ENCODE measurements around the gene REEP1. TPM values are rescaled to one million over a fixed set of nuclear protein-coding genes. Genes with fewer than 3 reads are reported as not detected.

Gene REEP1
- total and polyA plus RNA-seq, 8 donors, result 1.4 to 7.0 (median 4.0) TPM

GRCh38 chr2:86323273-86324021 lies 14.0 kb downstream of the REEP1 start:
- H3K4me1 ChIP-seq, result no peaks in the 10 kb centered on the region
- intact Hi-C loops (cut with DNase I), result no loop called here
- no peak for FAIRE-seq
- no peaks in the 10 kb centered on the region for H3K36me3 ChIP-seq
- H3K27me3 ChIP-seq, result no peaks in the 10 kb centered on the region
- WGBS, 2 donors, result 90 to 92% methylated on average over 9 of the region's 9 CpGs
- no peak overlapping the region for H3K27ac ChIP-seq
- no peak for ATAC-seq
- no peak for DNase-seq
- no peak overlapping the region for H3K4me3 ChIP-seq
- no peaks in the 10 kb centered on the region for H3K9me3 ChIP-seq
- TF ChIP-seq CTCF (IDR thresholded peaks at IDR 0.05), result no peak

GRCh38 chr2:86319700-86320580 lies 17.5 kb downstream of the REEP1 start:
- ATAC-seq, result no peak
- DNase-seq, result no peak
- H3K27me3 ChIP-seq, result no peaks in the 10 kb centered on the region
- H3K27ac ChIP-seq, result no peak overlapping the region
- intact Hi-C loops (cut with DNase I), result no loop called here
- H3K36me3 ChIP-seq, result no peaks in the 10 kb centered on the region
- no peak overlapping the region for H3K4me3 ChIP-seq
- H3K9me3 ChIP-seq, result no peaks in the 10 kb centered on the region
- WGBS, 2 donors, result 74 to 80% methylated on average over 8 of the region's 8 CpGs
- TF ChIP-seq CTCF (IDR thresholded peaks at IDR 0.05), result no peak
- no peaks in the 10 kb centered on the region for H3K4me1 ChIP-seq
- no peak for FAIRE-seq

DNA sequence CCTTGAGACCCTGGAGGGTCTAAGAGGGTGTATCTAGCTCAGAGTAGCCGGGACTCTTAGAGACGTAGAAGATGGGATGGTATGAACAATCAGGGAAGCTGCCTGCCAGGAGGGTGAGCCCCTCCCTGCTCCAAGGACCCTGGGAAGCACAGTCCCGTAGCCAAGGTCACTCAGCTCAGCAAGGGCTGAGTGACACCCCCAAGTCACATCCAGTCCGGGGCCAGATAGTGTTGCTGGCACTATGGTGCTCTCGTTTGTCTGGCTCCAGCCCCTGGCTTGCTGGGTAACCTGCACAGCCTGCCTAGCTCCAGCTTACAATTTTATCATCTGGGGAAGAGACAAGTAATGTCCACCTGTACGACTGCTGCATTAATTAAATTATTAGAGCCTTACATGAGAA lies 22.3 kb downstream of the REEP1 start:
- FAIRE-seq (no peak), DNase-seq (no peak), ATAC-seq (no peak)
- Histone ChIP-seq H3K36me3 (no peaks in the 10 kb centered on the region), H3K4me1 (no peaks in the 10 kb centered on the region), H3K27ac (no peak overlapping the region), H3K27me3 (no peaks in the 10 kb centered on the region), H3K9me3 (no peaks in the 10 kb centered on the region), H3K4me3 (no peak overlapping the region)
- intact Hi-C loops (cut with DNase I), result no loop called here
- whole genome bisulfite sequencing, 2 donors, result 61 to 63% methylated on average over 6 of the region's 6 CpGs
- TF ChIP-seq CTCF (IDR thresholded peaks at IDR 0.05), result no peak

GRCh38 chr2:86314125-86314524 lies 23.3 kb downstream of the REEP1 start:
- no peaks in the 10 kb centered on the region for H3K9me3 ChIP-seq
- peak in 3 of 4 donors; percentile 30 to 70 (median 59) for ATAC-seq
- no peaks in the 10 kb centered on the region for H3K36me3 ChIP-seq

More at GRCh38 chr2:86314125-86314524, 23.3 kb downstream of the REEP1 start:
- H3K4me3 ChIP-seq, result no peak overlapping the region
- WGBS, 2 donors, result 66 to 72% methylated on average over 2 of the region's 2 CpGs
- peak overlapping the region in 1 of 4 donors; percentile 28 for H3K27ac ChIP-seq
- DNase-seq (no peak), FAIRE-seq (no peak)
- no peaks in the 10 kb centered on the region for H3K27me3 ChIP-seq
- no peak for TF ChIP-seq CTCF (IDR thresholded peaks at IDR 0.05)
- intact Hi-C loops (cut with DNase I), result no loop called here
- no peaks in the 10 kb centered on the region for H3K4me1 ChIP-seq

All from pancreas (tissue), 10 donors.